Left lung (tissue), 10 donors: ENCODE data around the gene TROAP. TPM values are rescaled to one million over a fixed set of nuclear protein-coding genes. Genes with fewer than 3 reads are reported as not detected.

Source experiments
- ATAC-seq: fragments of 200-7000 bp; cut with Tn5 transposase; one replicate; pipeline ENCODE4 v1.9.1; 2020; ENCODE audit warnings: moderate library complexity
- DNase-seq, 4 donors: peaks; one replicate each; pipeline ENCODE4 v3.0.0-alpha.2; 2013 to 2020
- H3K27ac ChIP-seq, 2 donors: fragments of 200-600 bp; sonication (generic) in 1 of 2; one replicate each; pipeline versions ENCODE4 v1.5.0 to v1.8.0; 2020 to 2021
- H3K27me3 ChIP-seq, 2 donors: fragments of 200-600 bp; sonication (generic) in 1 of 2; one replicate each; pipeline versions ENCODE4 v1.5.0 to v1.8.0; 2020 to 2021
- H3K36me3 ChIP-seq, 2 donors: fragments of 200-600 bp; sonication (generic) in 1 of 2; one replicate each; pipeline versions ENCODE4 v1.5.0 to v1.8.0; 2020 to 2021
- H3K4me1 ChIP-seq, 2 donors: fragments of 200-600 bp; one replicate each; pipeline ENCODE4 v1.8.0; 2021
- H3K4me3 ChIP-seq, 2 donors: fragments of 200-600 bp; sonication (generic) in 1 of 2; one replicate each; pipeline versions ENCODE4 v1.5.0 to v1.8.0; 2020 to 2021; ENCODE audit warnings: mild to moderate bottlenecking in 1 of 2
- H3K9me3 ChIP-seq, 2 donors: fragments of 200-600 bp; sonication (generic) in 1 of 2; one replicate each; pipeline versions ENCODE4 v1.5.0 to v1.8.0; 2020 to 2021
- CTCF ChIP-seq, 2 donors: fragments of 200-600 bp; sonication (generic) in 1 of 2; IDR thresholded peaks; one replicate each; pipeline versions ENCODE4 v1.5.0 to v1.8.0; 2021; ENCODE audit warnings: antibody characterized with exemption in 2 of 2
- intact Hi-C, 2 donors: fragments of 100-400 bp; cut with DNase I; formaldehyde crosslinking; loops; one replicate each; pipeline versions ENCODE4 v1.11.2 to v1.14.2; 2022
- polyA plus RNA-seq, 6 donors: library from polyadenylated mRNA; unstranded; fragments of 120-200 nt; gene quantifications; one replicate each; pipeline ENCODE4 v1.2.1, GENCODE V29; 2013; ENCODE audit not compliant: insufficient read length in 6 of 6
- total RNA-seq, 2 donors: library from RNA; stranded (reverse); fragmentation: NEBNext Ultra II Directional; extraction: Animal tissue kit (Norgen Biotek cat#: 25700); gene quantifications; one replicate each; pipeline ENCODE4 v1.2.1, GENCODE V29; 2021
- donor health status: DM: no; HTN: yes; CAD: no.
- donor health status: DM: no; HTN: no; CAD: no.

Gene TROAP
- total and polyA plus RNA-seq, 8 donors: 2.4 to 43.2 (median 28.3) TPM

GRCh38 chr12:49348781-49349180 is 25.7 kb downstream of the TROAP start:
- ATAC-seq: no peak
- H3K27me3 ChIP-seq: peaks cover 44 to 97% of the 10 kb centered on the region in 2 donors
- intact Hi-C loops: loop anchor here in 1 of 2 donors (10.0 kb wide), 1 partner anchor 64 kb away; no protein-coding TSS in a partner anchor
- peaks cover 27 to 36% of the 10 kb centered on the region in 2 donors for H3K4me1 ChIP-seq
- no peaks in the 10 kb centered on the region for H3K36me3 ChIP-seq
- no peaks in the 10 kb centered on the region for H3K9me3 ChIP-seq
- no peak overlapping the region for H3K27ac ChIP-seq
- no peak for TF ChIP-seq CTCF (IDR thresholded peaks at IDR 0.05)
- no peak overlapping the region for H3K4me3 ChIP-seq
- no peak for DNase-seq

- Histone ChIP-seq H3K4me3 (no peak overlapping the region), H3K4me1 (peaks cover 27 to 36% of the 10 kb centered on the region in 2 donors), H3K27ac (no peak overlapping the region), H3K9me3 (no peaks in the 10 kb centered on the region), H3K36me3 (no peaks in the 10 kb centered on the region), H3K27me3 (peaks cover 39 to 93% of the 10 kb centered on the region in 2 donors)
- TF ChIP-seq CTCF (IDR thresholded peaks at IDR 0.05): no peak
- no peak for ATAC-seq
- intact Hi-C loops: loop anchor here in 1 of 2 donors (10.0 kb wide), 1 partner anchor 64 kb away; no protein-coding TSS in a partner anchor
- no peak for DNase-seq
Measured at GRCh38 chr12:49349266-49349665, 26.2 kb downstream of the TROAP start.

GRCh38 chr12:49352351-49352750 is 29.3 kb downstream of the TROAP start:
- intact Hi-C loops: no loop called here
- H3K4me1 ChIP-seq: peaks cover 7 to 9% of the 10 kb centered on the region in 2 donors
- H3K9me3 ChIP-seq: no peaks in the 10 kb centered on the region
- DNase-seq (no peak), ATAC-seq (no peak)
- peaks cover 8 to 69% of the 10 kb centered on the region in 2 donors for H3K27me3 ChIP-seq
- no peaks in the 10 kb centered on the region for H3K36me3 ChIP-seq
- no peak for TF ChIP-seq CTCF (IDR thresholded peaks at IDR 0.05)
- no peak overlapping the region for H3K27ac ChIP-seq
- no peak overlapping the region for H3K4me3 ChIP-seq

- DNase-seq (no peak), ATAC-seq (no peak)
- TF ChIP-seq CTCF (IDR thresholded peaks at IDR 0.05): no peak
- intact Hi-C loops: loop anchor here in 1 of 2 donors (5.0 kb wide), 1 partner anchor 156 kb away; no protein-coding TSS in a partner anchor
- no peaks in the 10 kb centered on the region for H3K36me3 ChIP-seq
- no peaks in the 10 kb centered on the region for H3K9me3 ChIP-seq
- no peak overlapping the region for H3K4me3 ChIP-seq
- H3K27me3 ChIP-seq: peaks cover 0 to 51% of the 10 kb centered on the region in 2 donors
- no peak overlapping the region for H3K27ac ChIP-seq
- H3K4me1 ChIP-seq: no peaks in the 10 kb centered on the region
Measured at GRCh38 chr12:49355913-49356312, 32.9 kb downstream of the TROAP start.

GRCh38 chr12:49357103-49357678 is 34.1 kb downstream of the TROAP start:
- intact Hi-C loops: loop anchor here in 1 of 2 donors (5.0 kb wide), 1 partner anchor 155 kb away; no protein-coding TSS in a partner anchor
- no peak overlapping the region for H3K27ac ChIP-seq
- DNase-seq (no peak), ATAC-seq (no peak)
- TF ChIP-seq CTCF (IDR thresholded peaks at IDR 0.05): peak; percentile 13 to 27
- peaks cover 0 to 38% of the 10 kb centered on the region in 2 donors for H3K27me3 ChIP-seq
- no peaks in the 10 kb centered on the region for H3K9me3 ChIP-seq
- no peaks in the 10 kb centered on the region for H3K4me1 ChIP-seq
- no peaks in the 10 kb centered on the region for H3K36me3 ChIP-seq
- H3K4me3 ChIP-seq: no peak overlapping the region
